ENCODE measurements around the gene NR1H2. TPM values are rescaled to one million over a fixed set of nuclear protein-coding genes. Genes with fewer than 3 reads are reported as not detected.

The NR1H2 gene
- total RNA-seq, 1 experiment from 2014 or later: 98.3 TPM

DNA sequence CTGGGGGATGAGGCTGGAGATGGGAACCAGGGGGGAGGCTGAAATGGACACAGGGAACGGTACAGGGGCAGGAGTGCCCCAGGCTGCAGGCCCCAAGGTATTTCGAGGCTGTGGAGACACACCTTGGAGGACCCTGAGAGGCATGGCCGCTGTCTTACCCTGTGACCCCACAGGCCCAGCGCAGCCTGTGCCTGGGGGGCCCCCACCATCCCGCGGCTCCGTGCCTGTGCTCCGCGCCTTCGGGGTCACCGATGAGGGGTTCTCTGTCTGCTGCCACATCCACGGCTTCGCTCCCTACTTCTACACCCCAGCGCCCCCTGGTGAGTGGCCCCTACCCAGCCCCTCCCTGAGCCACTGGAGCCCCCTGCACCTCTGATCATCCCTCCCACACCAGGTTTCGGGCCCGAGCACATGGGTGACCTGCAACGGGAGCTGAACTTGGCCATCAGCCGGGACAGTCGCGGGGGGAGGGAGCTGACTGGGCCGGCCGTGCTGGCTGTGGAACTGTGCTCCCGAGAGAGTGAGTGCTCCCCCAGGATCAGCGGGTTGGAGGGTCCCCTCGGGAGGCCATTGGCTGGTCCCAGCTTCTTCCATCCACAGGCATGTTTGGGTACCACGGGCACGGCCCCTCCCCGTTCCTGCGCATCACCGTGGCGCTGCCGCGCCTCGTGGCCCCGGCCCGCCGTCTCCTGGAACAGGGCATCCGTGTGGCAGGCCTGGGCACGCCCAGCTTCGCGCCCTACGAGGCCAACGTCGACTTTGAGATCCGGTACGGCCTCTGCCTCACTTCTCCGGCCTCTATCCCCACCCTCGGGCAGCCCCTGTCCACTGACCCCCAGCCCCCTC is 25.6 kb downstream of the NR1H2 start:
- no peak for DNase-seq (ENCODE audit: low read depth)

- DNase-seq (ENCODE audit: low read depth): no peak
Observed at GRCh38 chr19:50402544-50403301, 26.5 kb downstream of the NR1H2 start.

GRCh38 chr19:50406156-50406820 is 30.0 kb downstream of the NR1H2 start:
- DNase-seq (ENCODE audit: low read depth): no peak

DNA sequence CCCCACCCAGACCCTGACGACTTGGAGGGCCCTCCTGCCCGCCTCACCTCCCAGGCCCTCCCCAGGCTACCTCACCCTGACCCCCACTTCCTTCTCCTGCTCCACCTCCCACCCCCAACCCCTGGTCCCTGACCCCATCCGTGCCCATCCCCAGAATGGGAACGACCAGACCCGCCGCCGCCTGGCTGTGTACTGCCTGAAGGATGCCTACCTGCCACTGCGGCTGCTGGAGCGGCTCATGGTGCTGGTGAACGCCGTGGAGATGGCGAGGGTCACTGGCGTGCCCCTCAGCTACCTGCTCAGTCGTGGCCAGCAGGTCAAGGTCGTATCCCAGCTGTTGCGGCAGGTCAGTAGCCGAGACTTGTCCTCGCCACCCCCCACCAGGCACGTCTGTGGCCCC is 30.6 kb downstream of the NR1H2 start:
- no peak for DNase-seq (ENCODE audit: low read depth)

DNA sequence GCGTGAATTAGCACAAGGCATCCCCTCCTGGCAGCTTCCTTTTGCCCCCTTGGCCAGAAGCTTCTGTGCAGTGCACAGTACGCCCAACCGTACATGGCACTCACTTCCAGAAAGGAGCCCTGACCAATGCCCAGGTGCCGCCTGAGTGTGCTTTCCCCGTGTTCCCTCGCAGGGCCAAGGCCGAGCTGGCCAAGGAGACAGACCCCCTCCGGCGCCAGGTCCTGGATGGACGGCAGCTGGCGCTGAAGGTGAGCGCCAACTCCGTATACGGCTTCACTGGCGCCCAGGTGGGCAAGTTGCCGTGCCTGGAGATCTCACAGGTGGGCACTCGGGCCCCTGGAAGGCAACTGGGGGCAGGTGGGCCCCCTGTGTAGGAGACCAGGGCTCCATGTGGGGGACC is 33.1 kb downstream of the NR1H2 start:
- no peak for DNase-seq (ENCODE audit: low read depth)

DNA sequence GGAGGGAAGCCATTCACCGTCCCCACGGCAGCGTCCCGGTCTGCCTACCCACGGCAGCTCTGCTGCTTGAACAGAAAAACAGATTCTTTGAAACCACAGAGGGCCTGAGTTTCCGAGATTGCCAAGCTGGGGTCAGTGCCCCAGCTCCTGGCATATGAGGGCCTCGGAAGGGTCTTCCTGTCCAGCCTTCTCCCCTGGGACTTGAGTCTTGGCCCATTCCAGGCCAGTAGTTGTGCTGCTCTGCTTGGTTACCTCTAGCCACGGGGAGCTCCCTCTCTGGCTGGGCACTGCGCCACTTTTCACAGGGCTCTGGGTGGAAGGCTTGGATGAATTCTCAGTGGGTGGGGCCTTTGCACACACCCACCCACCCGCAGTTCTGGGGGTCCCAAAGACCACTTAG is 33.9 kb downstream of the NR1H2 start:
- DNase-seq (ENCODE audit: low read depth): no peak

DNA sequence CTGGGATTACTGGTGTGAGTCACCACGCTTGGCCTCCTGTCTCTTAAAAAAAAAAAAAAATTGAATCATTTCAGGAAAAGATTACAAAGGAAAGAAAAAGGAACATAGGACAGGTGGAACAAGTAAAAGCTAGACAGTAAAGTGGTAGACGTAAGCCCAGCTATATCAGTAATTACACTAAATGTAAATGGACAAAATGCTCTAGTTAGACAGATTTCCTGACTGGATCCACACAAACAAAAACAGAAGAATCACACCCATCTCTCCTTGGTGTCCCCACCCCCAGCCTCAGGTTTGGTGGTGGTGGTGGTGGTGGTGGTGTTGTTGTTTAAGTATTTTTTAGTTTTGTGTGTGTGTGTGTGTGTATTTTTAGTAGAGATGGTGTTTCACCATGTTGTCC is 36.2 kb downstream of the NR1H2 start:
- DNase-seq (ENCODE audit: low read depth): no peak

DNA sequence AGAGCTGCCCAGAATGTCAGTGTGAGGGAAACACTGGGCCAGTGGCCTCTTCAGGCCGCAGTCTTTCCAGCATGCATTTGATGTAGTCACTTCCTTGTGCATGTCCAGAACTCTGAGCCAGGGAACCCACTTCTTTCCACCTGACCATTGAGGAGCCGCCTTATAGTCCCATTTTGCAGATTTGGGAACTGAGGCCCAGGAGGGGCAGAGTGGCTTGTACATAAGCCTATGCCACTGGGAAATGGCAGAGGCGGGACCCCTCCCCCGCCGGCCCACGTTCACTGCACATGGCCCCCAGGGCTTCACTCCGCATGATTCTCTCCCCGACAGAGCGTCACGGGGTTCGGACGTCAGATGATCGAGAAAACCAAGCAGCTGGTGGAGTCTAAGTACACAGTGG is 36.8 kb downstream of the NR1H2 start:
- DNase-seq (ENCODE audit: low read depth): no peak

GRCh38 chr19:50413531-50413930 is 37.3 kb downstream of the NR1H2 start:
- no peak for DNase-seq (ENCODE audit: low read depth)

DNA sequence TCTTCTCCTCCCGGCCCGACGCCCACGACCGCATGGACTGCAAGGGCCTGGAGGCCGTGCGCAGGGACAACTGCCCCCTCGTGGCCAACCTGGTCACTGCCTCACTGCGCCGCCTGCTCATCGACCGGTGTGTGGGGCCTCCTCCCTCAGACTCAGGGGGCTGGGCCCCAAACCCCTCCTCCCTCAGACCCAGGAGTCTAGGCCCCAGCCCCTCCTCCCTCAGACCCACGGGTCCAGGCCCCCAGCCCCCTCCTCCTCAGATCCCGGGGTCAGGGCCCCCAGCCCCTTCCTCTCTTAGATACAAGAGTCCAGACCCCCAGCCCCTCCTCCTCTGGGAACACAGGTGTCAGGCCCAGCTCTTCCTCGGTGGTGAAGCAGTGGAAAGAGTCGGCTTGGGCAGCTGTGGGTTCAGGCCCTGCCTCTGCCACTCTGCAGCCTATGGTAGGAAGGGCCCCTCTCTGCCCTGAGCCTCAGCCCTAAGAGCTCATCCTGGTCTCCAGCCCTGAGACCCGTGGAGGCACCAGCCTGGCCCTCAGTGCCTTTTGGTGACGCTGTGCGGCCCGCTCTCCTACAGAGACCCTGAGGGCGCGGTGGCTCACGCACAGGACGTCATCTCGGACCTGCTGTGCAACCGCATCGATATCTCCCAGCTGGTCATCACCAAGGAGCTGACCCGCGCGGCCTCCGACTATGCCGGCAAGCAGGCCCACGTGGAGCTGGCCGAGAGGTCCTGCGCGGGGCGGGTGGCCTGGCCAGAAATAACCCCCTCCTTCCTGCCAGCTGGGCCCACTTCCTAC is 38.8 kb downstream of the NR1H2 start:
- DNase-seq (ENCODE audit: low read depth): no peak

GRCh38 chr19:50415661-50416033 is 39.4 kb downstream of the NR1H2 start:
- DNase-seq (ENCODE audit: low read depth): no peak

GRCh38 chr19:50416034-50416977 is 40.0 kb downstream of the NR1H2 start:
- DNase-seq (ENCODE audit: low read depth): no peak

DNA sequence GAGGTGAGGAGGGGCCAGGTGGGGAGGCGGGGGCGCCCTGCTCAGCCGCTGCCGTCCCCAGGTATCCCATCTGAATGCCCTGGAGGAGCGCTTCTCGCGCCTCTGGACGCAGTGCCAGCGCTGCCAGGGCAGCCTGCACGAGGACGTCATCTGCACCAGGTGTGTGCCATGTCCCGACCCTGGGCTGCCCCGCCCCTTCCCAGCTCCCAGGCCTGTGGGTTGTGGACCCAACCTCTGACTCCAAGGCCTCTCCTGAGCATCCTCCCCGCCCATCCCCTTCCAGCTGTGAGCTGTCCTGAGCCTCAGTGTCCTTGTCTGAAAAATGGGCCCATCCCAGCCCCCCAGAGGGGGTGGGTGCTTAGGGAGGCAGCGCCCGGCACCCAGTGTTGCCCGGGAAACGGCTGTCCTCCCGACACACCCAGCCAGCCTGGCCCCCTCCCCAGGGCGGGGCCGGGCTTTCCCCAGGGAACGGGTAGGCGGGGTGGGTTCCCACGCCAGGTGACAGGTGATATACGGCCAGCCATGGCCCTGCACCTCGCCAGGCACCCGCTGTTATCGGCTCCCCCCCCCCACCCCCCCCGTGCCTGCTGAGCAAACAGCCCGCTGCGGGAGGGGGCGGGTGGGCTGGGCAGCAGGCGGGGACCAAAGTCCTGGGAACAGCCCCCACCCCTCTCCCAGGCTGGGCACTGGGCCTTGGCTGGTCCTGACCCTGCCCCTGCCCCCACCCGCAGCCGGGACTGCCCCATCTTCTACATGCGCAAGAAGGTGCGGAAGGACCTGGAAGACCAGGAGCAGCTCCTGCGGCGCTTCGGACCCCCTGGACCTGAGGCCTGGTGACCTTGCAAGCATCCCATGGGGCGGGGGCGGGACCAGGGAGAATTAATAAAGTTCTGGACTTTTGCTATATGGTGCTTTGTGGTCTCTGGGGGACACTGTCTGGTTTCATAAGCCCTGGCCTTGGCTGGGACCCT is 41.1 kb downstream of the NR1H2 start:
- no peak for DNase-seq (ENCODE audit: low read depth)

GRCh38 chr19:50418176-50419021 is 42.1 kb downstream of the NR1H2 start, which contains the start of gene SPIB:
SPIB (plus strand) TSS chr19:50418938; CDS start chr19:50418963, 25 bp downstream.
- no peak for DNase-seq (ENCODE audit: low read depth)

DNA sequence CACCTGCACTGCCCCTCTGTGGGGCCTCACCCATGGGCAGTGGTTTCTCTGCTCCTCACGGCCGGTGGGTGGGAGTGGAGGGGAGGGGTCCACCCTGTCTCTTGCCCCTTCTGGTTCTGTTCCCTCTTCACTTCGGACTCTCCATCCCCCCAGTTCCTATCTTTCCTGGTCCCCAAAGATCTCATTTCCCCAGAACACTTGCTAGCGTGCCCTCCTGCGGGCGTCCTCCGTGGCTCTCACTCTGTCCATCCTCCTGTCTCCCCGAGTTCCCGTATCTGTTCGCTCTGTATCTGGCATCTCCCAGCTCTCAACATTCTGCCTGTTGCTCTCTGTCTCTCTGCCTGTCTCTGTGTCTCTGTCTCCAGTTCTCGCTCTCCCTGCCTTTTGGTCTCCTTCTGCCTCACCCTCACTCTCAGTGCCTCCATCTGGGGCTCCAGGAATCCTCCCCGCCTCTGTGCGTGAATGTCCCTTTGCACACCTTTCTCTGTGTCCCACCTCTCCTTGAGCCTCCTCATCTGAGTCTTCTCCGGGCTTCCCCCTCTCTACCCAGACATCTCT is 42.8 kb downstream of the NR1H2 start:
- no peak for DNase-seq (ENCODE audit: low read depth)

- no peak for DNase-seq (ENCODE audit: low read depth)
Observed at GRCh38 chr19:50419580-50420035, 43.4 kb downstream of the NR1H2 start.

DNA sequence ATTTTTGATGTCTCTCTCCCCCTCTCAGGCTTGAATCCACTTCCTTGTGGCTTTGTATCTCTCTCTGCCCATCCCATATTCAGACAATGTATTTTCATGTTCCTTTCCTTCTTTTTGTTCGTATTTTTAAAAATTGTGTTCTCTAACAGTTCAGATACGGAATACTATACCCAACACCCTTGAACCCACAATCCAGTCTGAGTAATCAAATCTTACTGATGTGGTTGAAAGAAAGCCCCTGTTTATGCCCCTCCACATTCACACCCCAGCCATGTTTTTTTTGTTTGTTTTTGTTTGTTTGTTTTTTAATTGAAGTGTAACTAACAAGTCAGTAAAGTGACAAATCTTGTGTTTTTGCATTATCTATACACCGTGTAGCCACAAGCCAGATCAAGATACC is 43.9 kb downstream of the NR1H2 start:
- no peak for DNase-seq (ENCODE audit: low read depth)

GRCh38 chr19:50420808-50421207 is 44.6 kb downstream of the NR1H2 start:
- no peak for DNase-seq (ENCODE audit: low read depth)
